Testis (tissue), 3 donors: ENCODE measurements around the gene MFSD6. TPM values are rescaled to one million over a fixed set of nuclear protein-coding genes. Genes with fewer than 3 reads are reported as not detected.

Source experiments
- DNase-seq: peaks from one replicate; pipeline ENCODE4 v3.0.0-alpha.2; 2019
- H3K27ac ChIP-seq, 2 donors: fragments of 200-600 bp; sonication (generic); one replicate each; pipeline ENCODE4 v1.5.1; 2019
- H3K27me3 ChIP-seq: fragments of 200-600 bp; sonication (generic); one replicate; pipeline ENCODE4 v1.5.1; 2019
- H3K36me3 ChIP-seq: fragments of 200-600 bp; sonication (generic); one replicate; pipeline ENCODE4 v1.5.1; 2017; ENCODE audit warnings: low read depth; ENCODE audit errors: missing control alignments
- H3K4me1 ChIP-seq: fragments of 200-600 bp; sonication (generic); one replicate; pipeline ENCODE4 v1.5.1; 2019
- H3K4me3 ChIP-seq, 2 donors: fragments of 200-600 bp; sonication (generic); one replicate each; pipeline ENCODE4 v1.5.1; 2017 to 2019
- H3K9me3 ChIP-seq: fragments of 200-600 bp; sonication (generic); one replicate; pipeline ENCODE4 v1.5.1; 2017
- CTCF ChIP-seq, 3 experiments: fragments of 450-650 bp in 2 of 3; fragments of 200-600 bp in 1 of 3; sonication (generic) in 1 of 3; IDR thresholded peaks; one replicate each; pipeline ENCODE4 v1.5.1; 2016 to 2019; ENCODE audit warnings: antibody characterized with exemption in 3 of 3, mild to moderate bottlenecking in 2 of 3, moderate library complexity in 1 of 3
- POLR2A ChIP-seq: fragments of 450-650 bp; IDR thresholded peaks from one replicate; pipeline ENCODE4 v1.6.1; 2017; ENCODE audit warnings: antibody characterized with exemption, mild to moderate bottlenecking, moderate library complexity
- WGBS, 2 donors: methylation state at CpG; one replicate each; pipeline ENCODE4 v1.1.5; 2018; 5-methylcytosine and 5-hydroxymethylcytosine counted together
- intact Hi-C: fragments of 100-400 bp; cut with DNase I; formaldehyde crosslinking; loops from one replicate; pipeline ENCODE4 v1.15.1; 2023; ENCODE audit warnings: low total_unique reads
- polyA plus RNA-seq: library from polyadenylated mRNA; stranded (reverse); fragments of 350-450 nt; fragmentation: Illumina TruSeq; extraction: RNeasy Lipid Tissue Mini Kit (QIAGEN cat#74804); gene quantifications from one replicate; pipeline ENCODE4 v1.2.3, GENCODE V29; 2014; ENCODE audit warnings: low read depth, low replicate concordance; ENCODE audit not compliant: insufficient read depth
- total RNA-seq, 2 donors: library from RNA; depleted of rRNA; stranded (reverse); fragments of >200 nt; gene quantifications; one replicate each; pipeline ENCODE4 v1.2.3, GENCODE V29; 2016

Gene MFSD6
- total and polyA plus RNA-seq, 3 donors from 2014 or later: 15.0 to 47.3 (median 29.9) TPM

- TF ChIP-seq CTCF (IDR thresholded peaks at IDR 0.05) (no peak), POLR2A (no peak)
- Histone ChIP-seq H3K27me3 (no peaks in the 10 kb centered on the region), H3K9me3 (no peaks in the 10 kb centered on the region), H3K4me3 (no peak overlapping the region), H3K27ac (no peak overlapping the region), H3K36me3 (no peaks in the 10 kb centered on the region), H3K4me1 (no peaks in the 10 kb centered on the region)
- no peak for DNase-seq
- intact Hi-C loops: no loop called here
- WGBS, 2 donors: 86 to 87% methylated on average over 7 of the region's 7 CpGs
These were observed 47.4 kb downstream of the MFSD6 start for GRCh38 chr2:190455358-190456095.

- Histone ChIP-seq H3K36me3 (no peaks in the 10 kb centered on the region), H3K27me3 (no peaks in the 10 kb centered on the region), H3K4me3 (no peak overlapping the region), H3K27ac (no peak overlapping the region), H3K4me1 (no peaks in the 10 kb centered on the region), H3K9me3 (no peaks in the 10 kb centered on the region)
- intact Hi-C loops: no loop called here
- DNase-seq: no peak
- TF ChIP-seq POLR2A (no peak), CTCF (IDR thresholded peaks at IDR 0.05) (no peak)
- 79 to 95% methylated on average over 7 of the region's 7 CpGs for WGBS, 2 donors
These were observed 48.7 kb downstream of the MFSD6 start for GRCh38 chr2:190456833-190457232.

- no peaks in the 10 kb centered on the region for H3K36me3 ChIP-seq
- TF ChIP-seq POLR2A: no peak
- H3K4me1 ChIP-seq: no peaks in the 10 kb centered on the region
- H3K9me3 ChIP-seq: no peaks in the 10 kb centered on the region
- intact Hi-C loops: no loop called here
- no peak overlapping the region for H3K4me3 ChIP-seq
- no peak overlapping the region for H3K27ac ChIP-seq
- DNase-seq: no peak
- no peaks in the 10 kb centered on the region for H3K27me3 ChIP-seq
- WGBS, 2 donors: 96 to 100% methylated on average over 2 of the region's 2 CpGs
These were observed 49.1 kb downstream of the MFSD6 start for GRCh38 chr2:190457256-190457655.

GRCh38 chr2:190458352-190459107 lies 50.4 kb downstream of the MFSD6 start:
- Histone ChIP-seq H3K36me3 (no peaks in the 10 kb centered on the region), H3K27me3 (no peaks in the 10 kb centered on the region), H3K9me3 (no peaks in the 10 kb centered on the region), H3K27ac (no peak overlapping the region), H3K4me3 (no peak overlapping the region), H3K4me1 (no peaks in the 10 kb centered on the region)
- no peak for DNase-seq
- intact Hi-C loops: no loop called here
- TF ChIP-seq CTCF (IDR thresholded peaks at IDR 0.05): no peak
- 84 to 95% methylated on average over 7 to 8 of the region's 8 CpGs for WGBS, 2 donors

GRCh38 chr2:190459881-190460280 lies 51.7 kb downstream of the MFSD6 start:
- no peak for DNase-seq
- 83 to 94% methylated on average over 1 of the region's 1 CpG for WGBS, 2 donors
- Histone ChIP-seq H3K36me3 (no peaks in the 10 kb centered on the region), H3K9me3 (no peaks in the 10 kb centered on the region), H3K4me1 (no peaks in the 10 kb centered on the region), H3K27ac (no peak overlapping the region), H3K4me3 (no peak overlapping the region), H3K27me3 (no peaks in the 10 kb centered on the region)
- intact Hi-C loops: no loop called here
- no peak for TF ChIP-seq POLR2A
- TF ChIP-seq CTCF (IDR thresholded peaks at IDR 0.05): no peak
